ENCODE data around the gene FBXW11. TPM values are rescaled to one million over a fixed set of nuclear protein-coding genes. Genes with fewer than 3 reads are reported as not detected.

The FBXW11 gene
- total and polyA plus RNA-seq, 2 of the 8 experiments (the other 6 are each of a cell fraction or from before 2014, with no cell fraction given), result 45.0 to 75.6 TPM

GRCh38 chr5:171858303-171858702 is 148.1 kb downstream of the FBXW11 start:
- Histone ChIP-seq H4K5ac (ENCODE audit: insufficient read length, low read depth, low read length) (no peak overlapping the region), H3K18ac (ENCODE audit: extremely low read depth, low read length) (no peak overlapping the region), H3K27ac (ENCODE audit: low read depth, low read length) (no peak overlapping the region), H4K91ac (replicated peaks; ENCODE audit: insufficient read length, low read length) (no peak overlapping the region), H3K79me2 (ENCODE audit: control insufficient read depth in 1 of 2, insufficient read depth in 2 of 2, low read length in 2 of 2) (no peaks in the 10 kb centered on the region), H4K20me1 (replicated peaks in 1 of 2; ENCODE audit: control insufficient read depth in 1 of 2, insufficient read depth in 2 of 2, low read length in 2 of 2) (peaks cover 0 to 2% of the 10 kb centered on the region in 2 experiments), H3K23me2 (ENCODE audit: low read depth, low read length) (no peaks in the 10 kb centered on the region), H3K36me3 (ENCODE audit: control insufficient read depth in 2 of 4, insufficient read depth in 4 of 4, low read length in 3 of 4) (peaks cover 0 to 10% (median 1%) of the 10 kb centered on the region in 4 experiments; a peak in 5 of 8 replicates), H3K4ac (replicated peaks; ENCODE audit: insufficient read length, low read depth, low read length) (no peak overlapping the region), H3K9me3 (ENCODE audit: insufficient read depth in 2 of 2, low read depth in 1 of 2, low read length in 1 of 2) (no peaks in the 10 kb centered on the region), H4K8ac (ENCODE audit: extremely low read depth, insufficient read depth, low read length) (no peak overlapping the region; the same call in 1 of the 2 replicates), H3K56ac (replicated peaks; ENCODE audit: insufficient read length, low read depth, low read length) (no peak overlapping the region), H3K14ac (ENCODE audit: insufficient read length) (no peak overlapping the region), H2BK120ac (replicated peaks; ENCODE audit: low read depth, low read length) (no peak overlapping the region), H2BK15ac (ENCODE audit: low read length) (no peak overlapping the region), H3K9ac (replicated peaks in 1 of 4; ENCODE audit: extremely low read depth in 1 of 4, low read depth in 3 of 4, low read length in 3 of 4) (no peak overlapping the region), H3K23ac (ENCODE audit: insufficient read length) (no peak overlapping the region), H3K4me1 (replicated peaks in 1 of 4; ENCODE audit: control insufficient read depth in 3 of 4, insufficient read depth in 4 of 4, low read length in 3 of 4) (peaks cover 0 to 5% (median 2%) of the 10 kb centered on the region in 4 experiments; a peak in 5 of 7 replicates), H2AK5ac (ENCODE audit: low read depth, low read length) (no peak overlapping the region), H3K4me3 (ENCODE audit: extremely low read depth in 1 of 4, insufficient read depth in 2 of 4, low read depth in 3 of 4, low read length in 4 of 4) (no peak overlapping the region), H2BK12ac (ENCODE audit: low read depth, low read length) (no peak overlapping the region), H2BK20ac (ENCODE audit: low read length) (no peak overlapping the region), H2AFZ (ENCODE audit: low read length) (no peak overlapping the region), H3K4me2 (ENCODE audit: insufficient read depth in 1 of 2, low read depth in 2 of 2, low read length in 2 of 2) (no peak overlapping the region), H3K79me1 (ENCODE audit: low read depth, low read length) (no peaks in the 10 kb centered on the region), H2BK5ac (ENCODE audit: low read depth, low read length) (no peak overlapping the region), H3K27me3 (replicated peaks in 1 of 4; ENCODE audit: control insufficient read depth in 3 of 4, extremely low read depth in 1 of 4, insufficient read depth in 3 of 4, low read length in 3 of 4) (no peaks in the 10 kb centered on the region)
- FAIRE-seq (peak; percentile 87), DNase-seq (ENCODE audit: low read depth in 1 of 2, low spot score in 2 of 2) (no peak)
- POLR2A ChIA-PET (ENCODE audit: partially characterized antibody), result interaction anchor here (0.6 to 1.0 kb wide), 3 partner anchors 440 to 470 kb away, joined by 3 to 4 read pairs (median 3); partner anchors contain the start of gene NPM1
- 79% methylated on average over 7 of the region's 7 CpGs; no CpG with 5 or more reads in 1 of the 2 experiments for WGBS, 2 experiments (ENCODE audit: extremely low coverage in 1 of 2, insufficient coverage in 1 of 2, insufficient read length in 1 of 2, insufficient replicate concordance in 2 of 2, low coverage in 1 of 2, low lambda C conversion rate in 2 of 2, missing lambda C conversion rate in 1 of 2)
- CTCF ChIA-PET (ENCODE audit: partially characterized antibody), result interaction anchor here (0.6 to 7.1 kb wide), 52 partner anchors 8 to 439 kb away, joined by 3 to 81 read pairs (median 4); partner anchors contain the start of gene FGF18
- TF ChIP-seq USF2 (IDR thresholded peaks at IDR 0.05; ENCODE audit: low read length) (peak; percentile 84), BACH1 (IDR thresholded peaks at IDR 0.05; ENCODE audit: low read length) (no peak), RAD21 (IDR thresholded peaks at IDR 0.05 in 1 of 2, conservative IDR thresholded peaks at IDR 0.05 in 1 of 2; ENCODE audit: low read depth in 2 of 2, low read length in 2 of 2) (peak; percentile 69 to 70), CTCF (IDR thresholded peaks at IDR 0.05; ENCODE audit: control extremely low read depth in 1 of 3, insufficient read depth in 1 of 3, low read depth in 1 of 3, low read length in 3 of 3) (peak; percentile 64 to 89 (median 73)), FOSL1 (IDR thresholded peaks at IDR 0.05; ENCODE audit: insufficient read depth, low read depth, low read length) (no peak), BRCA1 (IDR thresholded peaks at IDR 0.05; ENCODE audit: low read depth, low read length) (no peak), SIN3A (conservative IDR thresholded peaks at IDR 0.05 in 1 of 2, IDR thresholded peaks at IDR 0.05 in 1 of 2; ENCODE audit: low read depth in 1 of 2, low read length in 2 of 2) (no peak), SAP30 (IDR thresholded peaks at IDR 0.05; ENCODE audit: insufficient read depth, insufficient replicate concordance, low read length) (no peak), POLR2AphosphoS5 (IDR thresholded peaks at IDR 0.05; ENCODE audit: low read depth, low read length) (0 out of 2 replicates have a peak, but pooled peaks have one; percentile 29)

Data from H1 (cell line).